Thyroid gland (tissue), 4 donors: Measurements from ENCODE around the gene FRMD4A. TPM values are rescaled to one million over a fixed set of nuclear protein-coding genes. Genes with fewer than 3 reads are reported as not detected.

Source experiments
- DNase-seq, 2 donors: peaks; one replicate each; pipeline ENCODE4 v3.0.0-alpha.2; 2019
- H3K27ac ChIP-seq, 3 donors: fragments of 200-600 bp; sonication (generic); 1 replicate in 2 of 3; 2 replicates in 1 of 3; pipeline ENCODE4 v1.5.1; 2016 to 2019; ENCODE audit warnings: mild to moderate bottlenecking in 1 of 3, moderate library complexity in 1 of 3
- H3K27me3 ChIP-seq: fragments of 200-600 bp; sonication (generic); one replicate; pipeline ENCODE4 v1.5.1; 2019
- H3K36me3 ChIP-seq, 2 donors: fragments of 200-600 bp; sonication (generic); one replicate each; pipeline ENCODE4 v1.5.1; 2016 to 2019
- H3K4me1 ChIP-seq, 2 donors: fragments of 200-600 bp; sonication (generic); one replicate each; pipeline ENCODE4 v1.5.1; 2017 to 2019
- H3K4me3 ChIP-seq, 3 donors: fragments of 200-600 bp; sonication (generic); replicated peaks in 1 of 3; 1 replicate in 2 of 3; 2 replicates in 1 of 3; pipeline ENCODE4 v1.5.1; 2016; ENCODE audit warnings: mild to moderate bottlenecking in 1 of 3
- H3K9me3 ChIP-seq: fragments of 200-600 bp; sonication (generic); one replicate; pipeline ENCODE4 v1.5.1; 2017
- CTCF ChIP-seq, 6 experiments: fragments of 200-600 bp in 3 of 6; fragments of 450-650 bp in 3 of 6; sonication (generic) in 3 of 6; IDR thresholded peaks; one replicate each; pipeline ENCODE4 v1.5.1; 2016 to 2019; ENCODE audit warnings: antibody characterized with exemption in 6 of 6, mild to moderate bottlenecking in 2 of 6, inconsistent platforms in 1 of 6, moderate library complexity in 1 of 6
- POLR2A ChIP-seq, 2 donors: fragments of 450-650 bp; IDR thresholded peaks; one replicate each; pipeline ENCODE4 v1.6.1; 2017; ENCODE audit warnings: antibody characterized with exemption in 2 of 2, mild to moderate bottlenecking in 2 of 2, moderate library complexity in 1 of 2
- WGBS, 2 donors: methylation state at CpG; one replicate each; pipeline ENCODE4 v1.1.5; 2017; 5-methylcytosine and 5-hydroxymethylcytosine counted together
- intact Hi-C: fragments of 100-400 bp; cut with DNase I; formaldehyde crosslinking; loops from one replicate; pipeline ENCODE4 v1.15.1; 2023
- total RNA-seq, 4 donors: library from RNA; depleted of rRNA; stranded (reverse); fragments of >200 nt; gene quantifications; one replicate each; pipeline ENCODE4 v1.2.3, GENCODE V29; 2016

FRMD4A gene
- total RNA-seq, 4 donors from 2014 or later, result 10.6 to 18.6 (median 16.3) TPM

- intact Hi-C loops, result no loop called here
- H3K27ac ChIP-seq, result no peak overlapping the region
- no peaks in the 10 kb centered on the region for H3K27me3 ChIP-seq
- WGBS, 2 donors, result 79 to 85% methylated on average over 2 of the region's 2 CpGs
- no peaks in the 10 kb centered on the region for H3K9me3 ChIP-seq
- no peaks in the 10 kb centered on the region for H3K36me3 ChIP-seq
- TF ChIP-seq POLR2A (IDR thresholded peaks at IDR 0.05) (no peak), CTCF (IDR thresholded peaks at IDR 0.05) (no peak)
- H3K4me3 ChIP-seq, result no peak overlapping the region
- DNase-seq, result no peak
- no peaks in the 10 kb centered on the region for H3K4me1 ChIP-seq
Observed at GRCh38 chr10:14333606-14334005, 2.9 kb upstream of the FRMD4A start.

GRCh38 chr10:14332903-14333302, 2.2 kb upstream of the FRMD4A start:
- no peak for DNase-seq
- Histone ChIP-seq H3K27me3 (no peaks in the 10 kb centered on the region), H3K4me3 (no peak overlapping the region), H3K27ac (no peak overlapping the region), H3K4me1 (no peaks in the 10 kb centered on the region), H3K9me3 (no peaks in the 10 kb centered on the region), H3K36me3 (no peaks in the 10 kb centered on the region)
- no peak for TF ChIP-seq CTCF (IDR thresholded peaks at IDR 0.05)
- TF ChIP-seq POLR2A (IDR thresholded peaks at IDR 0.05), result no peak
- 73 to 91% methylated on average over 3 of the region's 3 CpGs for WGBS, 2 donors
- intact Hi-C loops, result no loop called here

- Histone ChIP-seq H3K4me3 (no peak overlapping the region), H3K27ac (no peak overlapping the region)
- DNase-seq, result no peak
Observed at GRCh38 chr10:14329746-14330173, 964 bp downstream of the FRMD4A start.

GRCh38 chr10:14328881-14329672, 1.6 kb downstream of the FRMD4A start:
- H3K9me3 ChIP-seq, result no peaks in the 10 kb centered on the region
- H3K27me3 ChIP-seq, result no peaks in the 10 kb centered on the region
- no peak for DNase-seq
- H3K36me3 ChIP-seq, result no peaks in the 10 kb centered on the region
- no peak overlapping the region for H3K27ac ChIP-seq
- H3K4me1 ChIP-seq, result no peaks in the 10 kb centered on the region
- TF ChIP-seq CTCF (IDR thresholded peaks at IDR 0.05), result no peak
- WGBS, 2 donors, result 85 to 87% methylated on average over 6 of the region's 6 CpGs
- intact Hi-C loops, result no loop called here
- no peak overlapping the region for H3K4me3 ChIP-seq

More at GRCh38 chr10:14329746-14330173, 964 bp downstream of the FRMD4A start:
- no peaks in the 10 kb centered on the region for H3K36me3 ChIP-seq
- no peaks in the 10 kb centered on the region for H3K9me3 ChIP-seq
- 20 to 45% methylated on average over 5 to 13 of the region's 13 CpGs for WGBS, 2 donors
- no peaks in the 10 kb centered on the region for H3K4me1 ChIP-seq
- no peaks in the 10 kb centered on the region for H3K27me3 ChIP-seq
- intact Hi-C loops, result no loop called here
- TF ChIP-seq POLR2A (IDR thresholded peaks at IDR 0.05), result no peak

GRCh38 chr10:14327527-14327926, 3.2 kb downstream of the FRMD4A start:
- no peak for TF ChIP-seq POLR2A (IDR thresholded peaks at IDR 0.05)
- TF ChIP-seq CTCF (IDR thresholded peaks at IDR 0.05), result no peak
- Histone ChIP-seq H3K4me1 (no peaks in the 10 kb centered on the region), H3K36me3 (no peaks in the 10 kb centered on the region), H3K27ac (no peak overlapping the region), H3K4me3 (no peak overlapping the region), H3K27me3 (no peaks in the 10 kb centered on the region), H3K9me3 (no peaks in the 10 kb centered on the region)
- no peak for DNase-seq
- 65 to 66% methylated on average over 4 of the region's 4 CpGs for WGBS, 2 donors
- intact Hi-C loops, result no loop called here
